GM23338 (cell line): ENCODE data around the gene GNB3. TPM values are rescaled to one million over a fixed set of nuclear protein-coding genes. Genes with fewer than 3 reads are reported as not detected.

Experiments used
- ATAC-seq: fragments of 200-7000 bp; cut with Tn5 transposase; 3 replicates; pipeline ENCODE4 v1.9.1; 2020
- DNase-seq: peaks from one replicate; pipeline ENCODE4 v3.0.0-alpha.2; 2015; ENCODE audit warnings: low spot score
- H2AFZ ChIP-seq: fragments of 200-600 bp; sonication (generic); 2 replicates; pipeline ENCODE4 v1.8.0; 2016; ENCODE audit warnings: antibody characterized with exemption, mild to moderate bottlenecking, moderate library complexity
- H3F3A ChIP-seq: fragments of 200-600 bp; sonication (generic); replicated peaks from 2 replicates; pipeline ENCODE4 v1.8.0; 2017; ENCODE audit warnings: antibody characterized with exemption, mixed run types, low read depth
- H3K27ac ChIP-seq: fragments of 200-600 bp; sonication (generic); 2 replicates; pipeline ENCODE4 v1.6.1; 2016; ENCODE audit warnings: low read depth
- H3K27me3 ChIP-seq: fragments of 200-600 bp; sonication (generic); 2 replicates; pipeline ENCODE4 v1.8.0; 2016; ENCODE audit warnings: mild to moderate bottlenecking, mixed run types, moderate library complexity; ENCODE audit not compliant: insufficient read depth
- H3K36me3 ChIP-seq: fragments of 200-600 bp; sonication (generic); 2 replicates; pipeline ENCODE4 v1.8.0; 2016; ENCODE audit warnings: mild to moderate bottlenecking; ENCODE audit not compliant: insufficient read depth
- H3K4me1 ChIP-seq: fragments of 200-600 bp; sonication (generic); 2 replicates; pipeline ENCODE4 v1.8.0; 2016; ENCODE audit warnings: mild to moderate bottlenecking, moderate library complexity; ENCODE audit not compliant: insufficient read depth
- H3K4me2 ChIP-seq: fragments of 200-600 bp; sonication (generic); 2 replicates; pipeline ENCODE4 v1.7.1; 2017; ENCODE audit warnings: mixed run types
- H3K4me3 ChIP-seq: fragments of 200-600 bp; sonication (generic); 2 replicates; pipeline ENCODE4 v1.6.1; 2016; ENCODE audit warnings: mixed run types
- H3K79me2 ChIP-seq: fragments of 200-600 bp; sonication (generic); replicated peaks from 2 replicates; pipeline ENCODE4 v1.8.0; 2017; ENCODE audit warnings: mild to moderate bottlenecking; ENCODE audit not compliant: insufficient read depth
- H3K9me2 ChIP-seq: fragments of 200-600 bp; sonication (generic); 2 replicates; pipeline ENCODE4 v1.8.0; 2017; ENCODE audit not compliant: insufficient read depth
- H4K20me1 ChIP-seq: fragments of 200-600 bp; sonication (generic); replicated peaks from 2 replicates; pipeline ENCODE4 v1.8.0; 2017; ENCODE audit warnings: mild to moderate bottlenecking; ENCODE audit not compliant: insufficient read depth
- H3K27ac Mint-ChIP-seq: 2 replicates; pipeline ENCODE4 v1.8.0; 2020; ENCODE audit warnings: inconsistent platforms, mild to moderate bottlenecking, moderate library complexity, mixed read lengths
- H3K27me3 Mint-ChIP-seq: 3 replicates; pipeline ENCODE4 v1.8.0; 2022; ENCODE audit warnings: low read depth, mild to moderate bottlenecking, moderate library complexity, mixed read lengths, inconsistent platforms; ENCODE audit not compliant: insufficient read depth, poor library complexity
- H3K36me3 Mint-ChIP-seq: 3 replicates; pipeline ENCODE4 v1.8.0; 2021; ENCODE audit warnings: low read depth, mild to moderate bottlenecking, inconsistent platforms, moderate library complexity, mixed read lengths
- H3K4me1 Mint-ChIP-seq: 3 replicates; pipeline ENCODE4 v1.8.0; 2020; ENCODE audit warnings: mild to moderate bottlenecking, inconsistent platforms, mixed read lengths
- H3K4me3 Mint-ChIP-seq: 3 replicates; pipeline ENCODE4 v1.8.0; 2021; ENCODE audit warnings: moderate library complexity, mild to moderate bottlenecking, inconsistent platforms, mixed read lengths
- H3K9me3 Mint-ChIP-seq: 3 replicates; pipeline ENCODE4 v1.8.0; 2020; ENCODE audit warnings: moderate library complexity, mild to moderate bottlenecking, inconsistent platforms, mixed read lengths
- CREB1 ChIP-seq: fragments of 250-450 bp; sonication (Bioruptor Pico); IDR thresholded peaks from 2 replicates; pipeline ENCODE4 v1.5.0; 2020; ENCODE audit warnings: low read depth, mild to moderate bottlenecking, moderate library complexity
- CTCF ChIP-seq, 2 experiments: fragments of 200-600 bp in 1 of 2; sonication (generic) in 1 of 2; conservative IDR thresholded peaks; 2 replicates each; pipeline versions ENCODE4 v1.5.1 to v1.6.1; 2016 to 2017; ENCODE audit warnings: antibody characterized with exemption in 2 of 2, low read depth in 2 of 2, mild to moderate bottlenecking in 2 of 2, moderate library complexity in 1 of 2
- EZH2 ChIP-seq: fragments of 200-600 bp; sonication (generic); IDR thresholded peaks from one replicate; pipeline ENCODE4 v1.8.0; 2017; ENCODE audit warnings: antibody characterized with exemption, mild to moderate bottlenecking, low read depth; ENCODE audit not compliant: unreplicated experiment
- EZH2phosphoT487 ChIP-seq: fragments of 200-600 bp; sonication (generic); IDR thresholded peaks from one replicate; pipeline ENCODE4 v1.8.1; 2018; ENCODE audit warnings: antibody characterized with exemption; ENCODE audit not compliant: unreplicated experiment
- JUNB ChIP-seq: IDR thresholded peaks from one replicate; pipeline ENCODE4 v1.6.1; 2016; ENCODE audit warnings: antibody characterized with exemption; ENCODE audit not compliant: unreplicated experiment
- NANOG ChIP-seq: IDR thresholded peaks from 2 replicates; pipeline ENCODE4 v1.6.1; 2016; ENCODE audit warnings: antibody characterized with exemption, borderline replicate concordance
- POLR2AphosphoS5 ChIP-seq: IDR thresholded peaks from 2 replicates; pipeline ENCODE4 v1.6.1; 2016; ENCODE audit warnings: antibody characterized with exemption, low read depth
- REST ChIP-seq: IDR thresholded peaks from one replicate; pipeline ENCODE4 v1.6.1; 2018; ENCODE audit warnings: antibody characterized with exemption; ENCODE audit not compliant: unreplicated experiment
- ZNF114 ChIP-seq: fragments of 250-450 bp; sonication (Bioruptor Pico); IDR thresholded peaks from 2 replicates; pipeline ENCODE4 v1.5.0; 2020; ENCODE audit warnings: mild to moderate bottlenecking, moderate library complexity
- ZNF331 ChIP-seq: fragments of 250-450 bp; sonication (Bioruptor Pico); IDR thresholded peaks from 2 replicates; pipeline ENCODE4 v1.5.0; 2020; ENCODE audit warnings: low read depth, mild to moderate bottlenecking, moderate library complexity
- polyA plus RNA-seq: library from polyadenylated mRNA; unstranded; fragments of >200 nt; fragmentation: Nextera tagmentation; extraction: Ambion mirVana; gene quantifications from 2 replicates; pipeline ENCODE4 v1.2.1, GENCODE V29; 2016
- total RNA-seq: library from RNA; depleted of rRNA; stranded (reverse); fragments of >200 nt; shearing (Covaris generic); gene quantifications from 2 replicates; pipeline ENCODE4 v1.2.3, GENCODE V29; 2014
- TF ChIP-seq, protein P1 (sequence below): IDR thresholded peaks from 2 replicates; pipeline ENCODE4 v1.6.1; 2016; ENCODE audit warnings: antibody characterized with exemption

GNB3 gene
- total and polyA plus RNA-seq, 2 experiments from 2014 or later: 5.4 to 8.2 TPM

DNA sequence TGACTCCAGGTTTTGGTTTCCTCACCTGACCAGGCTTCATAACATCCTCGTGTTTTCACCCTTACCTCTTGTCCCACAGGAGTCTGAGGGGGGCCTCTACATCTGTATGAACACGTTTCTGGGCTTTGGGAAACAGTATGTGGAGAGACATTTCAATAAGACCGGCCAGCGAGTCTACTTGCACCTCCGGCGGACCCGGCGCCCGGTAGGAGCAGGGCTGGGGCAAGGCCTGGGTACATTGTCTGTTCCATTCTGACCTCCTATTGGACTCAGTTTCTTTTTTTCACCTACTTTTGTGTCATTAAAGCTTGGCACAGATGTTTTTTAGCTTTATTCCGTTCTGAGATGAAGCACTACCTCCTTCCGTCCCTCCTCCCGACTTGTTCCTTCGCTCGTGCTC lies 14.6 kb downstream of the GNB3 start:
- Histone ChIP-seq H3K27ac (no peak overlapping the region), H3K36me3 (peaks cover 19% of the 10 kb centered on the region), H2AFZ (no peak overlapping the region), H3K4me1 (peaks cover 16% of the 10 kb centered on the region), H3K4me3 (no peak overlapping the region), H3F3A (peaks cover 11% of the 10 kb centered on the region; the same call in 1 of the 2 replicates), H4K20me1 (peaks cover 4% of the 10 kb centered on the region; the same call in 1 of the 2 replicates), H3K27me3 (no peaks in the 10 kb centered on the region), H3K79me2 (peaks cover 32% of the 10 kb centered on the region), H3K4me2 (no peak overlapping the region), H3K9me2 (no peaks in the 10 kb centered on the region)
- Mint-ChIP-seq H3K27me3 (peaks cover 19% of the 10 kb centered on the region), H3K4me3 (no peak overlapping the region), H3K9me3 (no peaks in the 10 kb centered on the region), H3K27ac (no peak overlapping the region; the same call in 1 of the 2 replicates), H3K4me1 (peaks cover 13% of the 10 kb centered on the region), H3K36me3 (peaks cover 53% of the 10 kb centered on the region)
- ATAC-seq: no peak
- TF ChIP-seq EZH2phosphoT487 (no peak), POLR2AphosphoS5 (no peak), ZNF331 (CRISPR knock-in tag) (no peak), CTCF (conservative IDR thresholded peaks at IDR 0.05; ENCODE audit: low read depth in 2 of 2) (no peak), NANOG (no peak), CREB1 (CRISPR knock-in tag) (no peak), REST (no peak), JUNB (no peak), ZNF114 (CRISPR knock-in tag) (no peak), EZH2 (no peak)
- TF ChIP-seq, protein P1, sequence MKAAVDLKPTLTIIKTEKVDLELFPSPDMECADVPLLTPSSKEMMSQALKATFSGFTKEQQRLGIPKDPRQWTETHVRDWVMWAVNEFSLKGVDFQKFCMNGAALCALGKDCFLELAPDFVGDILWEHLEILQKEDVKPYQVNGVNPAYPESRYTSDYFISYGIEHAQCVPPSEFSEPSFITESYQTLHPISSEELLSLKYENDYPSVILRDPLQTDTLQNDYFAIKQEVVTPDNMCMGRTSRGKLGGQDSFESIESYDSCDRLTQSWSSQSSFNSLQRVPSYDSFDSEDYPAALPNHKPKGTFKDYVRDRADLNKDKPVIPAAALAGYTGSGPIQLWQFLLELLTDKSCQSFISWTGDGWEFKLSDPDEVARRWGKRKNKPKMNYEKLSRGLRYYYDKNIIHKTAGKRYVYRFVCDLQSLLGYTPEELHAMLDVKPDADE: no peak
- no peak for DNase-seq
